Measurements from ENCODE around the gene EMILIN3. TPM values are rescaled to one million over a fixed set of nuclear protein-coding genes. Genes with fewer than 3 reads are reported as not detected.

The EMILIN3 gene
- total and polyA plus RNA-seq, 2 of the 4 experiments (the other 2 are of a cell fraction) = under 0.01 to 0.07 TPM

DNA sequence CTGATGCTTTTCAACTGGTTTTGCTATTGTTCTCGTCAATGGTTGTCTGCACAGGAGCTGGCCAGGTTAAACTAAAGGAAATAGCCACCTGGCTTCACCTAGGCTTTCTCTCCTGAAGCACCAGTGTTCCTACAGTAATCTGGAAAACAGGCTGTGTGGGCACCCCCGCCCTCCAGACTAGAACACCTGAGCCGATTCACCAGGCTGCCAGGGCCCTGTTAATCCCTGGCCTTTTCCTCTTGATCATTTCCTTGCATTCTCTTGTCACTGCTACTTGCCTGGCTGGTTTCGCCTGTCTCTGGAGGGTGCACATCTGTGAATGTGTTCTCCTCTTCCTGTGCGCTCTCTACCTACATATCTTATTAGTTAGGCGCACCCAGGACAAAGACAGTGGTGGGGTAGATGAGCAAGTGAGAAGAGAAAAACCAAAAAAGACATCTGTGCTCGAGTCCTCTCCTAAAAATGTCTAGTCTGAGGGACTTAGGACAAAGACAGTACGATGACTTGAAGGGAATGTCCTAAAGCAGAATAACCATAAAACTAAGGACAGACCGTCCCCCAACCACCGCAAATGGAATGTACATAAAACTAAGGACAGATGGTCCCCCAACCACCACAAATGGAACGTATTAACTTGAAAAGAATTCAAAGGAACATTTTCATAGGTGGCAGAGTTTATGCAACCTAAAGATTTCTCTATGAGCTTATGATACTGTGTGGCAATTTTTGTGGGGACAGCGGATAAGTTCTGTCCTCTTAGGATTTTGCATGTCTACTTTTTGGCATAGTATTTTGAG lies 45.9 kb upstream of the EMILIN3 start:
- Histone ChIP-seq H4K91ac (ENCODE audit: insufficient read depth, low read depth, low read length) (no peak overlapping the region), H2AFZ (replicated peaks; ENCODE audit: low read length, poor library complexity) (no peak overlapping the region), H2BK5ac (ENCODE audit: low read depth, low read length, poor library complexity, severe bottlenecking) (no peak overlapping the region), H3K4me2 (ENCODE audit: low read depth, low read length) (no peak overlapping the region), H4K8ac (ENCODE audit: low read depth in 2 of 2, low read length in 2 of 2) (no peak overlapping the region), H3K56ac (ENCODE audit: extremely low read depth, insufficient read depth, low read length) (no peak overlapping the region), H2BK15ac (ENCODE audit: low read depth, low read length) (no peak overlapping the region), H2AK5ac (ENCODE audit: low read depth, low read length) (no peak overlapping the region), H3K4me3 (ENCODE audit: insufficient read depth, low read depth, low read length) (no peak overlapping the region), H3K9me3 (ENCODE audit: control insufficient read depth, insufficient read depth, low read length) (no peaks in the 10 kb centered on the region), H3K14ac (replicated peaks; ENCODE audit: low read depth, low read length) (no peak overlapping the region), H4K5ac (ENCODE audit: low read depth, low read length) (no peak overlapping the region), H2BK120ac (ENCODE audit: low read depth, low read length) (no peak overlapping the region), H3K4me1 (ENCODE audit: control insufficient read depth, insufficient read depth, low read length) (no peaks in the 10 kb centered on the region), H3K4ac (ENCODE audit: low read depth, low read length) (no peak overlapping the region), H3K36me3 (ENCODE audit: control insufficient read depth, insufficient read depth, low read length) (peaks cover 62% of the 10 kb centered on the region), H3K9me1 (ENCODE audit: insufficient read depth, low read length) (no peaks in the 10 kb centered on the region), H3K27ac (ENCODE audit: insufficient read depth, low read length) (no peak overlapping the region), H3K79me1 (ENCODE audit: low read depth in 1 of 2, low read length in 2 of 2) (no peaks in the 10 kb centered on the region; a peak in 1 of 4 replicates), H2AK9ac (replicated peaks; ENCODE audit: low read depth, low read length, poor library complexity) (no peak overlapping the region), H3K9ac (ENCODE audit: low read depth, low read length) (no peak overlapping the region), H3K18ac (ENCODE audit: low read depth, low read length) (no peak overlapping the region), H3K23ac (ENCODE audit: low read depth, low read length) (no peak overlapping the region), H4K20me1 (ENCODE audit: insufficient read depth, low read length) (no peaks in the 10 kb centered on the region; the same call in 1 of the 2 replicates), H2BK20ac (ENCODE audit: low read depth, low read length) (no peak overlapping the region), H3K27me3 (ENCODE audit: control insufficient read depth, insufficient read depth, low read length) (no peaks in the 10 kb centered on the region)
- 100% methylated on average over 2 of the region's 12 CpGs; no CpG with 5 or more reads in 1 of the 2 experiments for WGBS, 2 experiments (ENCODE audit: extremely low coverage in 2 of 2, insufficient read length in 1 of 2)
- ATAC-seq (ENCODE audit: low read depth) (no peak), DNase-seq (no peak)
- POLR2A ChIA-PET (ENCODE audit: unreplicated experiment) = no interaction called here
- CTCF ChIA-PET = interaction anchor here (1.0 kb wide), 1 partner anchor 240 kb away, joined by 3 read pairs; no protein-coding TSS in a partner anchor
- BruUV-seq (replicated peaks) = no TSS peak
- dilution Hi-C loops (cut with HindIII; ENCODE audit: low sequenced_read_pairs, unreplicated experiment) (no loop called here), in situ Hi-C loops (cut with MboI; ENCODE audit: low sequenced_read_pairs) (no loop called here), intact Hi-C loops (cut with micrococcal nuclease) (loop anchor here (10.0 kb wide), 1 partner anchor 178 kb away; no protein-coding TSS in a partner anchor)
- TF ChIP-seq SMC3 (IDR thresholded peaks at IDR 0.05; ENCODE audit: low read depth, low read length) = no peak
- TF ChIP-seq RCOR1 (IDR thresholded peaks at IDR 0.05; ENCODE audit: insufficient replicate concordance, low read length) = no peak
- no peak for TF ChIP-seq BHLHE40 (IDR thresholded peaks at IDR 0.05; ENCODE audit: low read depth, low read length)
- TF ChIP-seq, protein P1, sequence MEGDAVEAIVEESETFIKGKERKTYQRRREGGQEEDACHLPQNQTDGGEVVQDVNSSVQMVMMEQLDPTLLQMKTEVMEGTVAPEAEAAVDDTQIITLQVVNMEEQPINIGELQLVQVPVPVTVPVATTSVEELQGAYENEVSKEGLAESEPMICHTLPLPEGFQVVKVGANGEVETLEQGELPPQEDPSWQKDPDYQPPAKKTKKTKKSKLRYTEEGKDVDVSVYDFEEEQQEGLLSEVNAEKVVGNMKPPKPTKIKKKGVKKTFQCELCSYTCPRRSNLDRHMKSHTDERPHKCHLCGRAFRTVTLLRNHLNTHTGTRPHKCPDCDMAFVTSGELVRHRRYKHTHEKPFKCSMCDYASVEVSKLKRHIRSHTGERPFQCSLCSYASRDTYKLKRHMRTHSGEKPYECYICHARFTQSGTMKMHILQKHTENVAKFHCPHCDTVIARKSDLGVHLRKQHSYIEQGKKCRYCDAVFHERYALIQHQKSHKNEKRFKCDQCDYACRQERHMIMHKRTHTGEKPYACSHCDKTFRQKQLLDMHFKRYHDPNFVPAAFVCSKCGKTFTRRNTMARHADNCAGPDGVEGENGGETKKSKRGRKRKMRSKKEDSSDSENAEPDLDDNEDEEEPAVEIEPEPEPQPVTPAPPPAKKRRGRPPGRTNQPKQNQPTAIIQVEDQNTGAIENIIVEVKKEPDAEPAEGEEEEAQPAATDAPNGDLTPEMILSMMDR (conservative IDR thresholded peaks at IDR 0.05; ENCODE audit: low read depth, low read length) = no peak
- TF ChIP-seq, protein P2, sequence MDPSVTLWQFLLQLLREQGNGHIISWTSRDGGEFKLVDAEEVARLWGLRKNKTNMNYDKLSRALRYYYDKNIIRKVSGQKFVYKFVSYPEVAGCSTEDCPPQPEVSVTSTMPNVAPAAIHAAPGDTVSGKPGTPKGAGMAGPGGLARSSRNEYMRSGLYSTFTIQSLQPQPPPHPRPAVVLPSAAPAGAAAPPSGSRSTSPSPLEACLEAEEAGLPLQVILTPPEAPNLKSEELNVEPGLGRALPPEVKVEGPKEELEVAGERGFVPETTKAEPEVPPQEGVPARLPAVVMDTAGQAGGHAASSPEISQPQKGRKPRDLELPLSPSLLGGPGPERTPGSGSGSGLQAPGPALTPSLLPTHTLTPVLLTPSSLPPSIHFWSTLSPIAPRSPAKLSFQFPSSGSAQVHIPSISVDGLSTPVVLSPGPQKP (IDR thresholded peaks at IDR 0.05; ENCODE audit: borderline replicate concordance, low read depth, low read length) = no peak
- no peak for TF ChIP-seq CEBPB (IDR thresholded peaks at IDR 0.05; ENCODE audit: low read depth, low read length)
- no peak for TF ChIP-seq MAZ (IDR thresholded peaks at IDR 0.05; ENCODE audit: borderline replicate concordance, low read depth, low read length)
- no peak for TF ChIP-seq POLR2A (IDR thresholded peaks at IDR 0.05; ENCODE audit: low read depth, low read length)
- no peak for TF ChIP-seq RAD21 (IDR thresholded peaks at IDR 0.05; ENCODE audit: low read length)
- TF ChIP-seq MXI1 (IDR thresholded peaks at IDR 0.05; ENCODE audit: borderline replicate concordance, low read depth, low read length) = no peak
- TF ChIP-seq NFE2L2 (IDR thresholded peaks at IDR 0.05; ENCODE audit: low read depth, low read length) = no peak
- no peak for TF ChIP-seq MAFK (IDR thresholded peaks at IDR 0.05; ENCODE audit: low read depth, low read length)
- no peak for TF ChIP-seq FOS (IDR thresholded peaks at IDR 0.05; ENCODE audit: low read depth, low read length)
- no peak for TF ChIP-seq RFX5 (IDR thresholded peaks at IDR 0.05; ENCODE audit: low read depth, low read length)
- no peak for TF ChIP-seq CHD1 (IDR thresholded peaks at IDR 0.05; ENCODE audit: low read depth, low read length)

Measured in IMR-90 (cell line).